WTC11 (cell line): ENCODE results near the gene TFCP2. TPM values are rescaled to one million over a fixed set of nuclear protein-coding genes. Genes with fewer than 3 reads are reported as not detected.
A peak's percentile ranks its signal among the peaks of the same experiment; 100 is the strongest.

Source experiments
- ATAC-seq: fragments of 200-7000 bp; cut with Tn5 transposase; 2 replicates; pipeline ENCODE4 v1.10.0; 2021; ENCODE audit warnings: mild to moderate bottlenecking, moderate library complexity
- CTCF ChIA-PET: fragments of 300-600 bp; sonication (Branson Sonifier 250); formaldehyde crosslinking; loops from one replicate; lab custom pipeline; 2021; ENCODE audit warnings: antibody characterized with exemption; lab: Charles Lee
- POLR2A ChIA-PET: fragments of 350-600 bp; sonication (Branson Sonifier 250); formaldehyde crosslinking; loops from one replicate; lab custom pipeline; 2021; ENCODE audit warnings: antibody characterized with exemption; lab: Charles Lee
- DNase-seq: peaks from one replicate; pipeline ENCODE4 v3.0.0; 2021; ENCODE audit warnings: low spot score
- H3K27ac Mint-ChIP-seq: 2 replicates; pipeline ENCODE4 v1.8.0; 2021; ENCODE audit warnings: mixed read lengths
- H3K27me3 Mint-ChIP-seq: 2 replicates; pipeline ENCODE4 v1.8.0; 2021; ENCODE audit warnings: low read depth, mild to moderate bottlenecking, moderate library complexity, mixed read lengths
- H3K36me3 Mint-ChIP-seq: 2 replicates; pipeline ENCODE4 v1.8.0; 2021; ENCODE audit warnings: mixed read lengths
- H3K4me1 Mint-ChIP-seq: 2 replicates; pipeline ENCODE4 v1.8.0; 2022; ENCODE audit warnings: mixed read lengths
- H3K4me3 Mint-ChIP-seq: 2 replicates; pipeline ENCODE4 v1.8.0; 2021; ENCODE audit warnings: mild to moderate bottlenecking, moderate library complexity, mixed read lengths
- H3K9me3 Mint-ChIP-seq: 2 replicates; pipeline ENCODE4 v1.8.0; 2021; ENCODE audit warnings: mixed read lengths
- EMX1 ChIP-seq: fragments of 250-450 bp; sonication (Bioruptor Pico); IDR thresholded peaks from 2 replicates; pipeline ENCODE4 v1.8.0; 2021; ENCODE audit warnings: mild to moderate bottlenecking
- JAZF1 ChIP-seq: fragments of 250-450 bp; sonication (Bioruptor Pico); IDR thresholded peaks from 2 replicates; pipeline ENCODE4 v1.9.0; 2021; ENCODE audit warnings: moderate library complexity, mild to moderate bottlenecking, inconsistent platforms
- KAT7 ChIP-seq: sonication (generic); formaldehyde crosslinking; IDR thresholded peaks from 2 replicates; pipeline ENCODE4 v1.8.1; 2023; ENCODE audit warnings: missing genetic modification reagents, mild to moderate bottlenecking, borderline replicate concordance
- NFYB ChIP-seq: sonication (generic); formaldehyde crosslinking; conservative IDR thresholded peaks from 2 replicates; pipeline ENCODE4 v1.8.0; 2022; ENCODE audit warnings: low read depth, missing genetic modification reagents
- PRRX2 ChIP-seq: fragments of 250-450 bp; sonication (Bioruptor Pico); IDR thresholded peaks from 2 replicates; pipeline ENCODE4 v1.8.0; 2021; ENCODE audit warnings: mild to moderate bottlenecking
- TEAD1 ChIP-seq: sonication (generic); formaldehyde crosslinking; IDR thresholded peaks from 2 replicates; pipeline ENCODE4 v1.8.0; 2022; ENCODE audit warnings: mild to moderate bottlenecking, missing genetic modification reagents
- TEAD4 ChIP-seq: sonication (generic); formaldehyde crosslinking; IDR thresholded peaks from 2 replicates; pipeline ENCODE4 v1.8.0; 2022; ENCODE audit warnings: mild to moderate bottlenecking, missing genetic modification reagents
- ZNF232 ChIP-seq: sonication (generic); formaldehyde crosslinking; IDR thresholded peaks from 2 replicates; pipeline ENCODE4 v1.8.0; 2022; ENCODE audit warnings: mild to moderate bottlenecking, missing genetic modification reagents
- total RNA-seq: library from RNA; stranded (reverse); gene quantifications from 3 replicates; pipeline ENCODE4 v1.2.3, GENCODE V29; 2021
- TF ChIP-seq, protein P1 (sequence below): sonication (generic); formaldehyde crosslinking; IDR thresholded peaks from 2 replicates; pipeline ENCODE4 v1.8.1; 2022; ENCODE audit warnings: missing genetic modification reagents, borderline replicate concordance
- TF ChIP-seq, protein P2 (sequence below): sonication (generic); formaldehyde crosslinking; IDR thresholded peaks from 2 replicates; pipeline ENCODE4 v1.8.0; 2022; ENCODE audit warnings: mild to moderate bottlenecking, missing genetic modification reagents
- TF ChIP-seq, protein P3 (sequence below): fragments of 250-450 bp; sonication (Bioruptor Pico); IDR thresholded peaks from 2 replicates; pipeline ENCODE4 v1.9.0; 2021; ENCODE audit warnings: mild to moderate bottlenecking
- TF ChIP-seq, protein P4 (sequence below): sonication (generic); formaldehyde crosslinking; IDR thresholded peaks from 2 replicates; pipeline ENCODE4 v1.8.0; 2022; ENCODE audit warnings: mild to moderate bottlenecking, missing genetic modification reagents
- TF ChIP-seq, protein P5 (sequence below): sonication (generic); formaldehyde crosslinking; IDR thresholded peaks from 2 replicates; pipeline ENCODE4 v1.8.1; 2023; ENCODE audit warnings: mild to moderate bottlenecking, missing genetic modification reagents

Gene TFCP2
- total RNA-seq, 1 experiment from 2014 or later = 35.4 TPM

DNA sequence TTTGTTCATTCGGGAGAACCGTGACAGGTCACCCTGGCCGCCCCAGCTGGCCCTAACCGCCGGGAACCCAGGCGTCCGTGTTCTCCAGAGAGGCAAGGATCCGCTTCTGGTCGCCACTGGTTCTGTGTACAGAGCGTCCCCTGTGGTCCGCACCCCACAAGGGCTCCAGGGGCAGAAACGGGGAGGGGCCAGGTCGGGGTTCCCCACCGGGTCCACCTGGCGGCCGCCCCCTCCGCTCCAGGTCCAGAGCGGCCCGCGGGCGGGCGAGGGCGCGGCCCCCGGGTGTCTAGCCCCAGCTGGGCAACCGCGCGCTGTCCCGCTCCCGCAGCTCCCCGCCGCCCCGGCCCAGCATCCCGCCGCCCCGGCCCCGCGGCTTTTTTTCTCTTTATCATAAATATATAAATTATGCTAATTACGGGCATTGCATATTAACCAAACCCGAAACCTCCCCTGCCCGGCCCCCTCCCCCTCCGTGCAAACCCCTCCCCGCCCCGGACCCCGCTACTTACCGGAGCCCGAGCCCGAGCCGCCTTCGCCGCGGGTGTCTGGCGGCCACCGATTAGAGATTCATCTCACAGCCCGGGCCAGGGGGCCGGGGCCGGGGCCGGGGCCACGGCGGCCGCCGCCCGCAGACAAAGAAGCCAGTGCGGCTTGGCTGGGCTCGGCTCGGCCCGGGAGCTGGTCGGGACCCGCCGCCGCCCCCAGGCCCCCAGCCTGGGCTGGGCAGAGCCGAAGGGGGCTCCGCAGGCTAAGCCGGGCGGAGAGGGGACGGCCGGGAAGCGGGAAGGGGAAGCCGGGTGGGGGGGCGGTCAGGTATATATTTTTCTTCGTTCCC lies 44.4 kb upstream of the TFCP2 start (continued):
- TF ChIP-seq, protein P1, sequence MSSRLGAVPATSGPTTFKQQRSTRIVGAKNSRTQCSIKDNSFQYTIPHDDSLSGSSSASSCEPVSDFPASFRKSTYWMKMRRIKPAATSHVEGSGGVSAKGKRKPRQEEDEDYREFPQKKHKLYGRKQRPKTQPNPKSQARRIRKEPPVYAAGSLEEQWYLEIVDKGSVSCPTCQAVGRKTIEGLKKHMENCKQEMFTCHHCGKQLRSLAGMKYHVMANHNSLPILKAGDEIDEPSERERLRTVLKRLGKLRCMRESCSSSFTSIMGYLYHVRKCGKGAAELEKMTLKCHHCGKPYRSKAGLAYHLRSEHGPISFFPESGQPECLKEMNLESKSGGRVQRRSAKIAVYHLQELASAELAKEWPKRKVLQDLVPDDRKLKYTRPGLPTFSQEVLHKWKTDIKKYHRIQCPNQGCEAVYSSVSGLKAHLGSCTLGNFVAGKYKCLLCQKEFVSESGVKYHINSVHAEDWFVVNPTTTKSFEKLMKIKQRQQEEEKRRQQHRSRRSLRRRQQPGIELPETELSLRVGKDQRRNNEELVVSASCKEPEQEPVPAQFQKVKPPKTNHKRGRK = no peak
- no peak for TF ChIP-seq ZNF232 (CRISPR knock-in tag)

DNA sequence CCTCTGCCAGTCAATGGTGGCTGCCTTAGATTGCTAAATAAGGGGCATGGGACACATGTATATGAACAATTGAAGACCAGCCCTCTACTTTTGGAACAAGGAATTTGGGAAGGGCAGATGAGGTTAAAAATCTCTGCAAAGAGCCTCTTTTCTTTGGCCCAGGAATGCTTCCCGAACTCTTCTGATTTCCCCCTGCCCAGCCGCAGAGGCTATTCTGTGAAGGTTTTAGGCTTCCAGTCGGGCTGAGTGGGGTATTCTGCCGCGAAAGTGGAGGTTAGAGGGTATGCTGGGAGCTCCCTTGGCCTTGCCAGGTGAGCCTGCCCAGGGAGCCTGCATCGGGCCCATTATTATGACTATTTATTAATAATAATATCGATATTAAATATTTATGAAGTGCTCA lies 43.7 kb upstream of the TFCP2 start:
- H3K4me1 Mint-ChIP-seq = peaks cover 18% of the 10 kb centered on the region
- ChIA-PET POLR2A (interaction anchor here (1.0 to 2.5 kb wide), 2 partner anchors 22 to 294 kb away, joined by 3 to 19 read pairs; partner anchors contain the start of gene DAZAP2), CTCF (interaction anchor here (0.6 to 3.0 kb wide), 6 partner anchors 22 to 156 kb away, joined by 3 to 23 read pairs (median 4); partner anchors contain the start of gene DAZAP2)
- no peak for DNase-seq
- no peaks in the 10 kb centered on the region for H3K27me3 Mint-ChIP-seq
- H3K4me3 Mint-ChIP-seq = peak overlapping the region; percentile 69
- no peak for ATAC-seq
- TF ChIP-seq, protein P2, sequence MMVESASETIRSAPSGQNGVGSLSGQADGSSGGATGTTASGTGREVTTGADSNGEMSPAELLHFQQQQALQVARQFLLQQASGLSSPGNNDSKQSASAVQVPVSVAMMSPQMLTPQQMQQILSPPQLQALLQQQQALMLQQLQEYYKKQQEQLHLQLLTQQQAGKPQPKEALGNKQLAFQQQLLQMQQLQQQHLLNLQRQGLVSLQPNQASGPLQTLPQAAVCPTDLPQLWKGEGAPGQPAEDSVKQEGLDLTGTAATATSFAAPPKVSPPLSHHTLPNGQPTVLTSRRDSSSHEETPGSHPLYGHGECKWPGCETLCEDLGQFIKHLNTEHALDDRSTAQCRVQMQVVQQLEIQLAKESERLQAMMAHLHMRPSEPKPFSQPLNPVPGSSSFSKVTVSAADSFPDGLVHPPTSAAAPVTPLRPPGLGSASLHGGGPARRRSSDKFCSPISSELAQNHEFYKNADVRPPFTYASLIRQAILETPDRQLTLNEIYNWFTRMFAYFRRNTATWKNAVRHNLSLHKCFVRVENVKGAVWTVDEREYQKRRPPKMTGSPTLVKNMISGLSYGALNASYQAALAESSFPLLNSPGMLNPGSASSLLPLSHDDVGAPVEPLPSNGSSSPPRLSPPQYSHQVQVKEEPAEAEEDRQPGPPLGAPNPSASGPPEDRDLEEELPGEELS = no peak
- TF ChIP-seq PRRX2 (CRISPR knock-in tag) (no peak), TEAD1 (CRISPR knock-in tag) (no peak), KAT7 (CRISPR knock-in tag) (no peak), EMX1 (CRISPR knock-in tag) (no peak)
- TF ChIP-seq, protein P3, sequence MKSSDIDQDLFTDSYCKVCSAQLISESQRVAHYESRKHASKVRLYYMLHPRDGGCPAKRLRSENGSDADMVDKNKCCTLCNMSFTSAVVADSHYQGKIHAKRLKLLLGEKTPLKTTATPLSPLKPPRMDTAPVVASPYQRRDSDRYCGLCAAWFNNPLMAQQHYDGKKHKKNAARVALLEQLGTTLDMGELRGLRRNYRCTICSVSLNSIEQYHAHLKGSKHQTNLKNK (CRISPR knock-in tag) = no peak
- H3K27ac Mint-ChIP-seq = peak overlapping the region; percentile 85
- peaks cover 3% of the 10 kb centered on the region; the same call in 1 of the 2 replicates for H3K36me3 Mint-ChIP-seq
- H3K9me3 Mint-ChIP-seq = no peaks in the 10 kb centered on the region

DNA sequence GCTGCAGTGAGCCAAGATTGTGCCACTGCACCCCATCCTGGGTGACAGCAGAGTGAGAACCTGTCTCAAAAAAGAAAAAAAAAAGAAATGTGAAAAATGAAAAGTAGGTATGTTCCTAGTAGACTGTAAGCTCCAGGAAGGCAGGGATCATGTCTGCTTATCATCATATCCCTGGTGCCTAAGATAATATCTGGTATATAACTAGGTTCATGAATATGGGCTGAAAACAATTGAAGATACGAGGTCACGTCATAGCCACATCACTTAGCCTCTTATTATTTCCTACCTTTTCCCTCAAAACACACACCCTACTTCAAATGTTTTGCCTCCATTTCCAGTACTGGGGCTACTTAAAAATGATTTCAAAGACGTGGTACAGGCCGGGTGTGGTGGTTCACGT lies 42.0 kb upstream of the TFCP2 start:
- no peak overlapping the region for H3K27ac Mint-ChIP-seq
- peaks cover 18% of the 10 kb centered on the region for H3K4me1 Mint-ChIP-seq
- DNase-seq = no peak
- no peak for ATAC-seq
- H3K27me3 Mint-ChIP-seq = no peaks in the 10 kb centered on the region
- no peaks in the 10 kb centered on the region for H3K9me3 Mint-ChIP-seq
- POLR2A ChIA-PET = no interaction called here
- CTCF ChIA-PET = no interaction called here
- no peak overlapping the region for H3K4me3 Mint-ChIP-seq
- H3K36me3 Mint-ChIP-seq = peaks cover 3% of the 10 kb centered on the region; the same call in 1 of the 2 replicates
- no peak for TF ChIP-seq JAZF1 (CRISPR knock-in tag)
- no peak for TF ChIP-seq TEAD4
- TF ChIP-seq, protein P4, sequence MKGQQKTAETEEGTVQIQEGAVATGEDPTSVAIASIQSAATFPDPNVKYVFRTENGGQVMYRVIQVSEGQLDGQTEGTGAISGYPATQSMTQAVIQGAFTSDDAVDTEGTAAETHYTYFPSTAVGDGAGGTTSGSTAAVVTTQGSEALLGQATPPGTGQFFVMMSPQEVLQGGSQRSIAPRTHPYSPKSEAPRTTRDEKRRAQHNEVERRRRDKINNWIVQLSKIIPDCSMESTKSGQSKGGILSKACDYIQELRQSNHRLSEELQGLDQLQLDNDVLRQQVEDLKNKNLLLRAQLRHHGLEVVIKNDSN (CRISPR knock-in tag) = no peak
- TF ChIP-seq, protein P5, sequence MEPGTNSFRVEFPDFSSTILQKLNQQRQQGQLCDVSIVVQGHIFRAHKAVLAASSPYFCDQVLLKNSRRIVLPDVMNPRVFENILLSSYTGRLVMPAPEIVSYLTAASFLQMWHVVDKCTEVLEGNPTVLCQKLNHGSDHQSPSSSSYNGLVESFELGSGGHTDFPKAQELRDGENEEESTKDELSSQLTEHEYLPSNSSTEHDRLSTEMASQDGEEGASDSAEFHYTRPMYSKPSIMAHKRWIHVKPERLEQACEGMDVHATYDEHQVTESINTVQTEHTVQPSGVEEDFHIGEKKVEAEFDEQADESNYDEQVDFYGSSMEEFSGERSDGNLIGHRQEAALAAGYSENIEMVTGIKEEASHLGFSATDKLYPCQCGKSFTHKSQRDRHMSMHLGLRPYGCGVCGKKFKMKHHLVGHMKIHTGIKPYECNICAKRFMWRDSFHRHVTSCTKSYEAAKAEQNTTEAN (CRISPR knock-in tag) = no peak
- no peak for TF ChIP-seq NFYB
